Measurements from ENCODE around the gene TMEM131L.

The TMEM131L gene

DNA sequence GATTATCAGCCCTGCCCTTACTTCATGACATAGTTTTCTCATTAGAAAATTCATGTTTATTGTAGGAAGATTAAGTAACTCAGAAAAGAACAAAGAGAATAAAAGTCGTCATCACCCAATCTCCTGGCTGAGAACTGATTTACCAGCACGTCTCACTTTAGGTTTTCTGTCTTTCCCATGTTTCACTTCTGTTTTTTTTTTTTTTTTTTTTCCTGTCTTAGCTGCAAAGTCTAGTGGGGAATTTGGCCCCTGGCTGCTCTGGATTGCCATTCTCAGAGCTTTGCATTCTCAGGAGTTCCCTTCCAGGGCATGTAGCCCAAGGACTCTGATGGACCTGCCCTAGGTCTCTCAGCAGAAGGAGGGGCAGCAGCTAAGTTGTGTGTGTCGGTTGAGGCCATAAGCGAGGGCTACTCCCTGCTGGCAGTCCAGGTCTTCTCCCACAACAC is 57.8 kb downstream of the TMEM131L start:
- DNase-seq (ENCODE audit: low spot score) = no peak

DNA sequence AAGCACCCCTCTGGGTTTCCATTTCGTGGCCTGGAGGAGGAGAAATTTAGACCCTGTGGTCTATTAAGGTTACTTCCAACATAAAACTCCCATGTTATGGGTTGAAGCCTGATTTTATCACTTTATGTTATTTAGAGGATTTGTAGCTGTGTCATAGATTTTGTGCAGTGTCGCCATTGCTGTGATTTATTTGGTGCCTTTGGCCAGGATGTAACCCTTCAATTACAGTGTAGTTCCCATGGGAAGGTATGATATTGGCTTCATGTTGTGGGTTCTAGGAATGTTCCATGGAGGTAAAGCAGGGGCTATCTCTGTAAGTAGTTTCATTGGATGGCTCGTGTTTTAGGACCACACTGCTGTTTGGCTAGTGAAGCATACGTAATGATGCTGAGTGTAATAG is 58.5 kb downstream of the TMEM131L start:
- no peak for DNase-seq (ENCODE audit: low spot score)

DNA sequence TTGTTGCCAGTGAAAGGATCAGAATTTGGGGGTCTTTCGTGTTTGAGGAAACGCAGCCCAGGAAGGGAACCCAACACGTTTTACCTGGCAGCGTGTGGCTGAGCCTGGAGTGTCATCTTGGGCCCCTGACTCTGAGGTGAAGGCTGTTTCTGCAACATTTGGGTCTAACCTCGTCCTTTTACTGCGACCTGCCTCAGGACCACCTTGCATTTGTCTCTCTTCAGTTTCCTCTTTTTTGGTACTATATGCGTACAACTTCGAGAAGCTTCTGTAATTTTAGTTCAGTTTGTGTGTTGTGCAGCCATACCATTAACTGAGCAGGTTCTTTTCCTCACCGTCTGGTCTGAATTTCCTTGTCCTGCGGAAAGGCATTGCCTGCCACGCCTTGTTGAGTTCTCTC is 61.5 kb downstream of the TMEM131L start:
- no peak for DNase-seq (ENCODE audit: low spot score)

DNA sequence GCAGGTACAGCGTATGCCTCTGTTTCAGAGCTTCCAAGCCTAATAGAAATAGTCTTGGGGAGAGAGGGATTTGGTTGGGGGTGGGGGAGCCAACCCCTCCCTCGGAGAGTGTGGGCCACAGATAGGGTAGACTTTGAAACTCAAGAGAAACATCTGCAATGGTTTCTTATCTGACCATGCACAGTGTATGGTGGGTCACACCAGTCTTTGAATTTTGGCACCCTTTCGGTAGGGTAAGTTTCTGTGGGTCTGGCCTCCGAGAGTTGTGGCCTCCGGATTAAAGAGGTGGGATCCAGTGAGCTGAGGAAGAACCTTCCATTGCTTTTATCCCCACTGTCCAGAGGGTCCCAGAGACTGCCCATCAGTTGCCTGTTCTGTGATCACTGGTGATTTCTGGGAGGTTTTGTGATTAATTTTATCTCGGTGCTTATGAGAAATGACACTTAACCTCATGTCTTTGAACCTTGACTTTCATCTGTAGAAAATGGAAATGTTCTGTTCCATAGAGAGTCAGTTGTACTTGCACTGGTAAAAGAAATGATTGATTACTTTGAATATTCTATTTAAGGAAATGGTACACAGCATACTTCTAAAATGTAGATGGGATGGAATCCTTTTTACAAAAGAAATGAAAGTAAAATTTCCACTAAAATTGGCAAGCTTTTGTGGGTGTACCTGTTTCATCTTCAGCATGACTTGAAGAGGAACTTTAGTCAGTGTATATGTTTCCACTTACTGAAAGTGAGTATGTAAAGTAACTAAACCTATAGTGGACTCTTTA is 62.7 kb downstream of the TMEM131L start:
- DNase-seq (ENCODE audit: low spot score) = no peak

DNA sequence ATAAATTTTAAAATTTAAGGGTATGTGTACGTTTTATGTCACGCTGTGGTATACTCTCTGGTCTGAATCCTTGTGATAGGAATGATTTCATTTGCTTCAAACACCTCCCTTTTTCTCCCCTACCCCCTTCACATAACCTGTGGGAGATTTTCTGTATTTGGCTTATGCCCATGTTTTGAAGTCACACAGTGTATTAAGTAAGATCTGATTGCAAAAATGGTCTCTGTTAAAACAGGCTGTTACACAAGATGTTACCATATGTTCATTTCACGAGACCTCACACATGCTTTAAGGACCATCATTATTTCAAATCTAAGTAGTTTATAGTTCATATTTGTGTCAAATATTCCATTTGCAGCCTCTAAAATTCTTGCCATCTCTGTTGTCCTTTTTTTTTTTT is 63.5 kb downstream of the TMEM131L start:
- DNase-seq (ENCODE audit: low spot score) = no peak

DNA sequence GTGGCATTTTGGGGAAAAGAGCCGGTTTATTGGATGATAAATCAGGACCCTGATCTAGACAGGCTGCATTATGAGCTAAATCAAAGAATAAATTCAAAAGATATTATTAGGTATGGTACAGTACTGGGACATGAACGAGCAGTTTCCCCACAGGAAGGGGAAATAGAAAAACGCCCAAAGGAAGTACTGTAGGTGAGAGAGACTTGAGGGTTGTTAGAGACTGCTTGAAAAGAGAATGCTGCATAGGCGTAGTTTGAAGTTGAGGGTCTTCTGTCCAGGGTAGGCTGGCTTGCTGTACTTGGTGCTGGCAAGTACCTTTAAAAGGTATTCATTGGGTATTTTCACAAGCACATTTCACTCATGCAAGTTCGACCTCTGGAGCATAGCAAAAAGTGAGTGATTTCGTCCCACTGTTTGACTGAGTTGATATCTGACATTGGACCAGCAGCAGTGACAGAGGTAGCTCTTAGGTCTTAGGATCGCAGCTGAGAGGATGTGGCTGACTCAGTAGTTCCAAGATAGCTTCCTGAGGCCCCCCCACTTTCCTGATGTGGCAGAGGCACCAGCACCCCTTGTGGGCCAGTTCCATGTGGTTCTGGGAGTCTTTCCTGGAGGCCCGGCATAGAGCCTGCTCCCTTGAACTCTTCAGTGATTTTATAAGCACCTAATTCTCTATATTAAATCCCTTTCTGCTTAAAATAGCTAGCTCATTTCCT is 64.3 kb downstream of the TMEM131L start:
- peak; percentile 62 for DNase-seq (ENCODE audit: low spot score)

DNA sequence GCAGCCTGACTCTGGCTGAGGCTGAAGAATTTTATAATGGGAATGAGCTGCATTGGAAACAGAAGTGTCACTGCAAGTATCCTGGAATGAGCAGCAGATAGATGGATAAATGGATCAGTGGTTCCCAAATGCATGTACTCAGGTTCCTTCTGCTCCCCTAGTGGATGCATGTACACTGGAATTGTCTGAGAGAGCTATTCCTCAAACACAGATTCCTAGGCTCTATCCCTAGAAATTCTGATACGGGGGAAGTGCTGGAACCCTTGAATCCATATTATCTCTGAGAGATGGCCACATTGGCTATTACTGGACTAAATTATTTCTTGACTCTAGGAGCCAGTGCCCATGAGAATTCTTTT is 64.8 kb downstream of the TMEM131L start:
- no peak for DNase-seq (ENCODE audit: low spot score)

DNA sequence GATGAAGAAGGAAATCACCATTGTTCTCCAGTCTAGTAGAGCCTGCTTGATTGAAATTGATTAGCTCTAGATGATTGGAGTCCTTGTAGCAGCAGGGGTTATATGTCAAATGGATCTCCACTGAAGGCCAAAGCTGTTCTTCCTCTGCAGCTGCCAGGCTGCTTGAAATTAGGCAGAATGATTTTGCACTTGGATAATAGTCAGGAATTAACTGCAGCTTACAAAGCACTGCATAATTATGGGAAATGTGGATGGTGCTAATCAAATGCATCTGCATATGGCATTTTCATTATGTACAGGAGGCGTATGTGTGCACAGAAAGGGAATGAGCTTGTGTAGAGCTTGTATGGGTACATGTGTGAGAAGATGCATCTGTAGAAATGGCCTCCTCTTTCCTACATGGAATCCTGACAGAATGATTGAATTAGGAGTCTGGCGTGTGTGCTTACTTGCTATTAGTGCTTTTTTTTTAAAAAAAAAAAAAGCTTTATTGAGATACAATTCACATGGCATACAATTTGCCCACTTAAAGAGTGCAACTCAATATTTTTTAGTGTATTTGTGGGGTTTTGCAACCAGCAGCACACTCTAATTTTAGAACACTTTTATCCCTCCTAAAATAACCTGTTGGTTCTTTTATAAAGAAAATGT is 65.9 kb downstream of the TMEM131L start:
- DNase-seq (ENCODE audit: low spot score) = no peak

DNA sequence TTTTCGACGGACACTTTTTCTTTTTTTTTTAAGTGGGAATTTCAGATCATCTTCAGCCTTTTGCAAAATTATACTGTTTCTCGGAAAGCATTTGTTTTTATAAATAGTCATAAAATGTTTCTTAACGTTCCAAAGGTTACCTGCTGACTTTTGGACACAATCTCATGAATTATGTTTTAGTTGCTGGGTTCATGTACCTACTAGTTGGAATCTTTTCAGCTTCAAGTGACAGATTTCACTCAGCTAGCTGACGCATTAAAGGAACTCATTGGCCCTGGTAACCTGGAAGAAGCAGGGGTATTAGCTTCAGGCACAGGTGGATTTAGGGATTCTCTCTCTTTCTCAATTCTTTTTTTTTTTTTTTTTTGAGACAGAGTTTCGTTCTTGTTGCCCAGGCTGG is 66.5 kb downstream of the TMEM131L start:
- DNase-seq (ENCODE audit: low spot score) = no peak

DNA sequence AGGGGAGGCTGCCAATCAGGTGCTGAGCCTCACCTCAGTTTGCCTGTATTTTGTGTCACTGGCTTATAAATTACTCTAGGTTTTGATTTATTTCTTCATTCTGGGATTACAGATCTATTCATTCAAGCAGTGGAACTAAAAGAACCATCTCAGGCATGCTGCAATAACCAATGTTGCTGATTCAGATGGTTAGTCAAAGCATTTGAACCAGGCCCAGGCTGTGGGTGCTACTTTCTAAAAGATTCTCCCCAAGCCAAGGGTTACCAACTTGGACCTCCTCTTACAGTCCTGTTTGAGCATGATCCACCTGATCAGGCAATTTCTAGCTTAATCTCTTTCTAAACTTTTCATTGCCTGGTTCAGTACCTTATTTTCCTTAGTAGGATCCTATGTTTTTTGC is 67.2 kb downstream of the TMEM131L start:
- no peak for DNase-seq (ENCODE audit: low spot score)

DNA sequence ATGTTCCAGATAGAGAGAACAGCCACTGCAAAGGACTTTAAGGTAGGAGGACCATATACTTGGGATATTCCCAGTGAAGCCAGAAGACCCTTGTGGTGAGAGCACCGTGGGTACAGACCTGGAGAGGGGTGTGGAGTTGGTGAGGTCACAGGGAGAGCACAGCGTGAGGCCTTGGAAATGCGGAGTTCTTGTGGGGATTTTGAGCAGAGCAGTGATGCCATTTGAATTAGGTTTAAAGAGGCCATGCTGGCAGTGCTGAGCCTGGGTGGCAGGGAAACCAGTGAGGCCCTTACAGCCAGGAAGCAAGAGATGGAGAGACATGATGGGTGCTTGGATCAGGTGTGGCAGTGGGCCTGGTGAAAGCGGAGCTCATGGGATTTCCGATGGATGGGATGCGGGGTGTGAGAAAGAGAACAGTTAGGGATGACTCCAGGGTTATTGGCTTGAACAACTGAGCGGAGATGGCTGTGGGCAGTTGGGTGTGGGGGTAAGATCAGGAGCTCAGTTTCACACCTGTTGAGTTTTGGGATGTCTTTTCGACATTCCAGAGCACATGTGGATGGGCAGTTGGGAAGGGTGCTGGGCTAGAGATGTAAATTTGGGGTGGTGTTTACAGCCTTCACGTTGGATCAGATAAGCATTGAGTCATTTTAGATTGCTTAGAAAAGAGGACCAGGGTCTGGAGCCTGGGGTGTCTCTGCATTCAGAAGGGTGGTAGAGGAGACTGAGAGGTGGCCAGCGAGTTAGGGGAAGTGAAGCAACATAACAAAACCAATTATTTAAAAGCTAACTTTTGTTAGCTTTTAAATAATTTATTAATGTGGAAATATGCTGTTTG is 68.9 kb downstream of the TMEM131L start:
- DNase-seq (ENCODE audit: low spot score) = no peak

DNA sequence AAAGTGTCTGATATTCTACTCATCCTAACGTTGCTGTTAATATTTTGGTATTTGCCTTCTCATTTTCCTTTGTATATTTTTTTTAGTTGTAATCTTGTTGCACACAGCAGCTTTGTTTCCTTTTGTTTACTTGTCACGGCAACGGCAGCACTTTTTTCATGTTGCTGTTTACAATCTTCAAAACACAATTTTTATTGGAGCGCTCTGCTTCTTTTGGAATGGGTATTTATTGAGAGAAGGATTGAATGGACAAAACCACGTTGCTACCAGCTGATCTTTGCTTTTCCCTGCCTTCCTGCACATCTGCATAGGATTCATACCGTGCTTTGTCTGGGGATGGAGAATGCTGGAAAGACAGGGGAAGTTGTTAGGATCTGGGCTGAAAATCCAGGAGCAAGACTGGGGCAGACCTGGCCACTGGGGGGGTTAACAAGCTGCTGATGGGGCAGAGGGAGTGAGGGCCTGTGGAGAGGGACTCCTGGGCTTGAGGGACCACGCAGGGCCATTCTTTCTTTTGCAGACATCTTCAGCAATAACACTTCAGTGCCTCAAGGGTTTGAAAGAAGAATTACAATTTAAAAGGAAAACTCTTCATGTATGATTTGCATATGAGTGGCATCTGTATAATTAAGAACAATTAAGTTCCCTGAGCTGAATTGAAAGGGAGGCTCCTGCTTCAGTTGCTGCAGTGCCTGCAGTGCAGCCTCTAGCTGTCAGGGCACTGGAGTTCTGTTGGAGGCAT is 69.8 kb downstream of the TMEM131L start:
- DNase-seq (ENCODE audit: low spot score) = no peak

DNA sequence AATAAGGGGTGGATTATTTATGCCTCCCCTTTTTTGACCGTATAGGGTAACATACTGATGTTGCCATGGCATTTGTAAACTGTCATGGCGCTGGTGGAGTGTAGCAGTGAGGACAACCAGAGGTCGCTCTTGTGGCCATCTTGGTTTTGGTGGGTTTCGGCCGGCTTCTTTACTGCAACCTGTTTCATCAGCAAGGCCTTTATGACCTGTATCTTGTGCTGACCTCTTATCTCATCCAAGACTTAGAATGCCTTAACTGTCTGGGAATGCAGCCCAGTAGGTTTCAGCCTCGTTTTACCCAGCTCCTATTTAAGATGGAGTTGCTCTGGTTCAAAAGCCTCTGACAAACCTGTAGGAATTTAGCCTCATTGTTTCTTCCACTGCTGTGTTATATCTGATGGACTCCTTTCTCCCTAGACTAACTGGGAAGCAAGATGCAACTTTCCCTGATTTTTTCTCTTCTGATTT is 71.4 kb downstream of the TMEM131L start:
- no peak for DNase-seq (ENCODE audit: low spot score)

DNA sequence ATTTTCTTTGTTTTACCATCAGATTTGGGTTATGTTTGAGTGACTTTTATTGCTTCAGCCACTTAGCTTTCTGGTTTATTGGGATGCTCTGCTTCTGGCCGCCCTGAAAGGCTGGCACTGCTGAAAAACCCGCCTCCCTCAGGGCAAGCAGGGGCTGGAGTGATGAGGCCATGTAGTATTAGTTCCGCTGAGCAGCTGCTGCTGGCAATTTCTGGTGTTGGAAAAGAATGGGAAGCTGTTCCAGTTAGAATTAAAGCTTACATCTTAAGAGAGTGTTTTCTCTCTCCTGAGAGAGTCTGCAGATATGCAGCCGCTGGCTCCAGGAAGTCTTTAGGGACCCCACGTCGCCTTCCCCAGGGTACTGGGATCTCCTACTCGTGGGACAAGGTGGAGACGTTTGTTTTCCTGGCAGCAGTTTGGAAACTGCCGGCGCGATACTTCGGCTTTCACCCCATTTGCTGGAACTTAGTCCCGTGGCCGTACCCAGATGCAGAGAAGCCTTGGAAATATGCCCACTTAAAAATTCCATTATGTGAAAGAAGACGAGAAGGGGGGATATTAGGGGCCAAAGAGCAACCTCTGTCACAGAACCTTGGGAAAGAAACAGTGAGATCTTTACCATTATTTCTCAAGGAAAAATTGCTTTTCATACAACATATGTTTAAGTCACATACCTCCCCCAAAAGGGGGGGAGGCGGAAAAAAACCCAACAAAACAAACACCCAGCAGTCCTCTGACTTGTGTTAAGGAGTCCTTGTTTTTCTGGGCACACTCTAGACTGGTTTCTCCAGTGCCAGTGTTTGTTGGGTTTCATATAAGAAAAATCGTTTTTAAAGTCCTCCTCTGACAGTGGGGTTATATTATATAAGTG is 72.6 kb downstream of the TMEM131L start:
- no peak for DNase-seq (ENCODE audit: low spot score)

DNA sequence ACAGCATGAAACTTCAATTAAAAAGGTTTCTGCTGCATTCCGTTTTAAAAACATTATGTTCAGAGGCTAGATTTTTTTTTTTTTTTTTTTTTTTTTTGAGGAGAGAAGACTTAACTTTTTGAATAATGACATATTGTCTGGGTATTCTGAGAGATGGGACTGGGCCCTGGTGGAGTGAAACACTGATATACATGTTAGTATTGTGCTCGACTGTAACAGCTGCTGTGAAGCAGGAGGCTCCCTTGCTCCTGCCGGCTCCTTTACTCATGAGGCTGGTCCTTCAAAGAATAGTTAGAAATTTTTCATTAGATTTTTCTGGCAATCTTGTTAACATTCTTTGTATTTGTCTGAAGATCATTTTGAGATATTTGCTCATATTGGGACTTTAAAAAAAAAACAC is 73.3 kb downstream of the TMEM131L start:
- no peak for DNase-seq (ENCODE audit: low spot score)

DNA sequence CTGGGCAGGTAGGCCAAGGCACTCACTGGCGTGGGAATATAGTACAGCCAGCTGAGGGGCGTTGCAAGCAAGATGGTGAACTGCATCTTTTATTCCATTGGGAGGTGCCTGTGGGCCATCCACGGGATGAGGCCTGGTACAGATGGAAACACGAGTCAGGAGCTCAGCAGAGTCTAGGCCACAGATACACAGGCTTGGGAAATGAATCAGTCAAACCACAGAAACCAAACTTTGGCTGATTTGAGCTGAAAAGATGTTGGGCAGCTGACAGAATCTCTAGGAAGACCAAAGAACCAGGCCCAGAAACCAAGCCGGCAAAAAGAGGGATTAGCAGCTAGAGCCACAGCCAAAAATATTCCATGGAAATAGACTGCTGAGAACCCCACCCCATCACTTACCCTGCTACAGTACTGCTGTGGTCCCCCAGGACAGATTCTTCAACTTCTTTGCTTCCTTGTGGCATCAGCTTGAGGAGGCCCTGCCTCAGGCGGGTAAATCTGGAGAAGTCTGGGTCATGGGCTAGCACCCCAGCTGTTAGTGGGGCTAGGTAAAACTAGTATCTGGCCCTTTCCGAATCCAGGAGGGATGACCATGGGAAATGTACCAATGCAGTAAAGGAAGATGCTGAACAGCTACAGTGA is 75.4 kb downstream of the TMEM131L start:
- no peak for DNase-seq (ENCODE audit: low spot score)

DNA sequence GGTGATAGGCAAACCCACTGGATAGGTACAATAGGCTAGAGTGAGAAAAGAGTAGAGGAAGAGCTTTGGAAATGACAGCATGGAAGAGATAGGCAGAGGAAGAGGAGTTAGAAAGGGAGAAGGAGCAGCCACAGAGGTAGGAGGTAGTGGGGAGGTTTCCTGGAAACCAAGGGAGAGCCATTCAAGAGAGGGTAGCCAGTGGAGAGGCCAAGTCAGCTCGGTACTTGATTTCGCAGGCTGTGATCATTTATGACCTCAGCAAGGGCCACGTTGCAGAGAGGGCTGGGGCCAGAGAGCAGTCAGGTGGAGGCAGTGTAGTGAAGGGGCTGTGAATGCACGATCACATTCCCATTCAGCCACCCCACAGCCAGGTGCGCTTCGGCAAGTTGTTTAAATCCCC is 76.0 kb downstream of the TMEM131L start:
- no peak for DNase-seq (ENCODE audit: low spot score)

DNA sequence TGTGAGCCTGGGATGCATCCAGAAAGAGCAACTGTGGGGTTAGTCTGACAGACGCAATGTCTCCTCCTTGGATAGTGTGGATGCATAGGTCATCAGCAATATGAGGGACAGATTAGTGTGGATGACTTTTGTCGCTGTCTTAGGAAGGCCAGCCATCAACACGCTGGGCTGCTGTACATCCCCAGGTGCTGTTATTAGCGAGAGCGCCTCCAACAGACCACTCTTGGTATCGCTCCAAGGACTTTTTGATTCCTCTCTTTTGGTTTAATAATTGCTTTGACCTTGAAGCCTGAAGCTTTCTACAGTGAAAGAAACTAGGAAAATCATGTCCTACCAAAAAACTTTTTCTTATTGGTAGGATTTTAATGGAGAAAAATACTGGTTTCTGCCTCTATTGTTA is 76.7 kb downstream of the TMEM131L start:
- DNase-seq (ENCODE audit: low spot score) = no peak

DNA sequence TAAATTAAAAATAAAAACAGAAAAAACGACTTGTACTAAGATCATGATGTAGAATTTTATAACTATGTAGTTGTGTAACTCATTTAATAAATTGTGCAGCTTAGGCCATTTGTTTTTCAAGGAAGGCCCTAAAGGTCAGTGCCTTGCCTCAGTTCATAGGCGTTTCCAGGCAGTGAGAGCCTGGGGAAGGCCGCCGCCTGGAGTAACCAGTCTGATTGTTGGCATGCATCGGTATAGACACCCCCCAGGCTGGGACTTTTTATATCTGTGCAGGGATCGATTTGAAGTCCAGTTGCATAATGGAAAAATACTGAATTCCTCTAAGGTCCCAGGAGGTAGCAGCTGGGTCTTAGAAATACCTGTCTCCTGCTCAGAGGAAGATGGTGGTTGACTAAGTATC is 77.2 kb downstream of the TMEM131L start:
- no peak for DNase-seq (ENCODE audit: low spot score)

DNA sequence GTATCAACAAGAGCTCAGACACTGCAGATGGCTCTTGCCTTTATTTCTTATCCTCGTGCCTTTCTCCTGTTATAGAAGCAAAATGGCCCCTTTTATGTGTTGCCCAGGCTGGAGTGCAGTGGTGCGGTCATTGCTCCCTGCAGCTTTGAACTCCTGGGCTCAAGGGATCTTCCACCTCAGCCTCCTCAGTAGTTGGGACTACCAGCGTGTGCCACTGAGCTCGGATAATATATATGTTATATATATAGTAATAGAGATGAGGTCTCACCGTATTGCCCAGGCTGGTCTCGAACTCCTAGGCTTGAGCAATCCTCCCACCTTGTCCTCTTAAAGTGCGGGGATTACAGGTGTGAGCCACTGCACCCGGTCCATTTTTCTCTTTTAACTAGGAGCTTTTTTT is 79.7 kb downstream of the TMEM131L start:
- DNase-seq (ENCODE audit: low spot score) = no peak
